GM21367 (cell line): ENCODE results near the gene CFAP46.

Source experiments
- ATAC-seq: cut with Tn5 transposase; IDR thresholded peaks from one replicate; pipeline ENCODE4 v1.9.1; 2021; ENCODE audit not compliant: unreplicated experiment

The CFAP46 gene

DNA sequence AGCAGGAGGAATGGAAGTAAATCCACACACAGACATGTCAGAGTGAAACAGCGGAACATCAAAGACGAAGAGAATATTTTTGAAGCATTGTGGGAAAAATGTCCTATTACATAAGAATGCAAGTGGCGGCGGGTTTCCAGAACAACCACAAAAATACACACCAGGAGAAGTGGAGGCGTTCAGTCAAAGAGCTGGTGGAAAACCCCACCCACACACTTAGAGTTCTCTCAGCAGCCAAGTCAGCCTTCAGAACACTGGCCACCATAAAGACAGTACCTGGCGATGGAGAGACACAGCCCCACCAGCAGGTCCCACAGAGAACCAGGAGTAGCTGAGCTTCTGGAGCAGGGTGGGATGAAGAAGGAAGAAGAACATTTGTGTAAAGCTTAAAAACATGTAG is 180.1 kb downstream of the CFAP46 start:
- ATAC-seq = no peak

DNA sequence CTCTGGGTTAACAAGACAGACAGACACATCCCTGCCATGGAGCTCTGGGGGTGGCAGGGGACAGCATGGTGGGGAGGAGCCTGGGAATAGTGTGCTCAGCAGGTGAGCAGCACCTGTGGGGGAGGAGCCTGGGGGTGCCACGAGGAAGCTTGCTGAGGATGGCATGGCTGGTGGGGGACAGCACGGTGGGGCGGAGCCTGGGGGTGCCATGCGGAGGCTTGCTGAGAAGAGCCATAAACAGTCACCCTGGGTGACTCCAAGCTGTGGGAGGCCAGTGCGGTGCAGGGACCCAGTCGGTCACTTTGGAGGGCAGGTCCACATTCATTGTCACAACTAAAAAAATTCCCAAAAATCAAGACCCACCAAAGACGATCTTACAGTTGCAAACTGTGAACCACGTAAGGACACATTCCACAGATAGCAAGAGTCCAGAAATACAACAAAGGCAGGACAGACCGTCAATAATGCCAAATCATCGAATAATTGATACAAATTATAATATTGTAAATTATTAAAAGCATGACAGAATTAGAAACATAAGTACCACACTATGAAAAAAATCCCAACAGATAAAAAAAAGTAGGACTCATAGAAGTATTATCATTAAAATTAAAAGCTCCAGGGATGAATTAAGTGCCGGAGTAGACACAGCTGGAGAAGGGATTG is 180.8 kb downstream of the CFAP46 start:
- no peak for ATAC-seq

DNA sequence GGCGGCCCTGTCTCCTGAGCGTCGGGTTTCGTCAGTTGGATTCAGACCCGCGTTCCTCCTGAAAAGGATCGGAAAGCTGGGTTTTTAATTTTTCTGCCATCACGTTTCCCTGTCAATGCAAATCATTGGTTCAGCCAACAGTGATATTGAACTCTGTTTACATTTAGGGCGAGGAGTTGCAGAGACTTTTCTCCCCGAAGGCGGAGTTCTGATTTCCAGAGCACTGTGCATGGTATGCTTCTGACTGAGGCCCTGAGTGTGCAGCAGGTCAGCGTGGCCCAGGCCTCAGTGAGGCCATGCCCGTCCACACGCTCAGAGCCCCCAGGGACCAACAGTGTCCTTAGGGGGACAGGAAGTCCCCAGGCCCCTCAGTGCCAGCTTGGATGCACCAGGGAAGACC is 183.5 kb downstream of the CFAP46 start:
- ATAC-seq = no peak
